MCF 10A (cell line): ENCODE data around the gene PSMG1. TPM values are rescaled to one million over a fixed set of nuclear protein-coding genes. Genes with fewer than 3 reads are reported as not detected.

Source experiments
- total RNA-seq: library from RNA; stranded (reverse); gene quantifications from 2 replicates; pipeline ENCODE4 v1.2.3, GENCODE V29; 2022

PSMG1 gene
- total RNA-seq, 1 experiment from 2014 or later, result 116 TPM

Other genes with a start within 250 kb of the PSMG1 start
- 36.0 and 45.4 TPM in 2 replicates for gene BRWD1, start 130.2 kb upstream of the PSMG1 start, total RNA-seq
- gene HMGN1, start 165.6 kb upstream of the PSMG1 start, total RNA-seq, result 360 TPM in 2 replicates